Measurements from ENCODE around the gene PHACTR2.
A peak's percentile ranks its signal among the peaks of the same experiment; 100 is the strongest.
"Not testable (repeated sequence)": the region's sequence is repeated elsewhere in the genome, so short reads cannot be mapped to it uniquely, and the experiment has no call there.

PHACTR2 gene

GRCh38 chr6:143657809-143658208 lies 20.0 kb upstream of the PHACTR2 start:
- Histone ChIP-seq H3K9ac (ENCODE audit: low read depth, low read length) (no peak overlapping the region), H3K9me3 (ENCODE audit: control insufficient read depth, insufficient read depth, low read length) (peaks cover 20% of the 10 kb centered on the region), H3K36me3 (ENCODE audit: insufficient read depth, low read length) (no peaks in the 10 kb centered on the region; the same call in 1 of the 2 replicates), H3K4me1 (ENCODE audit: insufficient read depth, low read length) (peaks cover under 1% of the 10 kb centered on the region; the same call in 1 of the 2 replicates)

- peaks cover 20% of the 10 kb centered on the region for H3K9me3 ChIP-seq (ENCODE audit: control insufficient read depth, insufficient read depth, low read length)
- H3K9ac ChIP-seq (ENCODE audit: low read depth, low read length); H3K36me3 ChIP-seq (ENCODE audit: insufficient read depth, low read length); H3K4me1 ChIP-seq (ENCODE audit: insufficient read depth, low read length): not testable (repeated sequence)
Observed at GRCh38 chr6:143660170-143660569, 17.6 kb upstream of the PHACTR2 start.

- Histone ChIP-seq H3K9me3 (ENCODE audit: control insufficient read depth, insufficient read depth, low read length) (peaks cover 16% of the 10 kb centered on the region), H3K4me1 (ENCODE audit: insufficient read depth, low read length) (no peaks in the 10 kb centered on the region), H3K36me3 (ENCODE audit: insufficient read depth, low read length) (no peaks in the 10 kb centered on the region; the same call in 1 of the 2 replicates), H3K9ac (ENCODE audit: low read depth, low read length) (no peak overlapping the region)
Observed at GRCh38 chr6:143664171-143664570, 13.6 kb upstream of the PHACTR2 start.

GRCh38 chr6:143666007-143666406 lies 11.8 kb upstream of the PHACTR2 start:
- not testable (repeated sequence) for H3K4me1 ChIP-seq (ENCODE audit: insufficient read depth, low read length); H3K9me3 ChIP-seq (ENCODE audit: control insufficient read depth, insufficient read depth, low read length); H3K9ac ChIP-seq (ENCODE audit: low read depth, low read length); H3K36me3 ChIP-seq (ENCODE audit: insufficient read depth, low read length)

- not testable (repeated sequence) for H3K36me3 ChIP-seq (ENCODE audit: insufficient read depth, low read length); H3K9ac ChIP-seq (ENCODE audit: low read depth, low read length)
- H3K4me1 ChIP-seq (ENCODE audit: insufficient read depth, low read length) = peaks cover 16% of the 10 kb centered on the region
Observed at GRCh38 chr6:143669483-143669882, 8.3 kb upstream of the PHACTR2 start.

GRCh38 chr6:143673669-143674068 lies 4.1 kb upstream of the PHACTR2 start:
- Histone ChIP-seq H3K9me3 (ENCODE audit: control insufficient read depth, insufficient read depth, low read length) (no peaks in the 10 kb centered on the region), H3K9ac (ENCODE audit: low read depth, low read length) (no peak overlapping the region), H3K4me1 (ENCODE audit: insufficient read depth, low read length) (peaks cover 33% of the 10 kb centered on the region), H3K36me3 (ENCODE audit: insufficient read depth, low read length) (no peaks in the 10 kb centered on the region)

More at GRCh38 chr6:143669483-143669882, 8.3 kb upstream of the PHACTR2 start:
- not testable (repeated sequence) for H3K9me3 ChIP-seq (ENCODE audit: control insufficient read depth, insufficient read depth, low read length)

GRCh38 chr6:143674483-143675381 lies 3.0 kb upstream of the PHACTR2 start:
- Histone ChIP-seq H3K9me3 (ENCODE audit: control insufficient read depth, insufficient read depth, low read length) (no peaks in the 10 kb centered on the region), H3K9ac (ENCODE audit: low read depth, low read length) (no peak overlapping the region), H3K4me1 (ENCODE audit: insufficient read depth, low read length) (peaks cover 34% of the 10 kb centered on the region), H3K36me3 (ENCODE audit: insufficient read depth, low read length) (no peaks in the 10 kb centered on the region)

GRCh38 chr6:143675382-143675900 lies 2.3 kb upstream of the PHACTR2 start:
- Histone ChIP-seq H3K4me1 (ENCODE audit: insufficient read depth, low read length) (peaks cover 40% of the 10 kb centered on the region), H3K36me3 (ENCODE audit: insufficient read depth, low read length) (no peaks in the 10 kb centered on the region), H3K9me3 (ENCODE audit: control insufficient read depth, insufficient read depth, low read length) (no peaks in the 10 kb centered on the region), H3K9ac (ENCODE audit: low read depth, low read length) (no peak overlapping the region)

- Histone ChIP-seq H3K4me1 (ENCODE audit: insufficient read depth, low read length) (peaks cover 43% of the 10 kb centered on the region), H3K9me3 (ENCODE audit: control insufficient read depth, insufficient read depth, low read length) (no peaks in the 10 kb centered on the region), H3K36me3 (ENCODE audit: insufficient read depth, low read length) (no peaks in the 10 kb centered on the region), H3K9ac (ENCODE audit: low read depth, low read length) (no peak overlapping the region)
Observed at GRCh38 chr6:143675946-143676345, 1.8 kb upstream of the PHACTR2 start.

- H3K4me1 ChIP-seq (ENCODE audit: insufficient read depth, low read length) = peaks cover 43% of the 10 kb centered on the region
- H3K9me3 ChIP-seq (ENCODE audit: control insufficient read depth, insufficient read depth, low read length) = peaks cover under 1% of the 10 kb centered on the region; the same call in 1 of the 2 replicates
- H3K9ac ChIP-seq (ENCODE audit: low read depth, low read length) = no peak overlapping the region
- no peaks in the 10 kb centered on the region for H3K36me3 ChIP-seq (ENCODE audit: insufficient read depth, low read length)
Observed at GRCh38 chr6:143676437-143677045, 1.2 kb upstream of the PHACTR2 start.

GRCh38 chr6:143677577-143677890 lies 231 bp upstream of the PHACTR2 start:
- Histone ChIP-seq H3K9me3 (ENCODE audit: control insufficient read depth, insufficient read depth, low read length) (peaks cover 8% of the 10 kb centered on the region; the same call in 1 of the 2 replicates), H3K9ac (ENCODE audit: low read depth, low read length) (peak overlapping the region; percentile 41; the same call in 1 of the 2 replicates), H3K36me3 (ENCODE audit: insufficient read depth, low read length) (no peaks in the 10 kb centered on the region; the same call in 1 of the 2 replicates), H3K4me1 (ENCODE audit: insufficient read depth, low read length) (peaks cover 43% of the 10 kb centered on the region)

GRCh38 chr6:143679041-143679440 lies 1.3 kb downstream of the PHACTR2 start:
- no peaks in the 10 kb centered on the region; the same call in 1 of the 2 replicates for H3K36me3 ChIP-seq (ENCODE audit: insufficient read depth, low read length)
- H3K4me1 ChIP-seq (ENCODE audit: insufficient read depth, low read length) = peaks cover 31% of the 10 kb centered on the region
- peak overlapping the region; percentile 88 for H3K9ac ChIP-seq (ENCODE audit: low read depth, low read length)
- H3K9me3 ChIP-seq (ENCODE audit: control insufficient read depth, insufficient read depth, low read length) = peaks cover 14% of the 10 kb centered on the region; the same call in 1 of the 2 replicates

GRCh38 chr6:143680141-143680540 lies 2.4 kb downstream of the PHACTR2 start:
- Histone ChIP-seq H3K36me3 (ENCODE audit: insufficient read depth, low read length) (no peaks in the 10 kb centered on the region; the same call in 1 of the 2 replicates), H3K4me1 (ENCODE audit: insufficient read depth, low read length) (peaks cover 20% of the 10 kb centered on the region; the same call in 1 of the 2 replicates), H3K9me3 (ENCODE audit: control insufficient read depth, insufficient read depth, low read length) (peaks cover 14% of the 10 kb centered on the region; the same call in 1 of the 2 replicates), H3K9ac (ENCODE audit: low read depth, low read length) (no peak overlapping the region)

GRCh38 chr6:143682805-143683204 lies 5.0 kb downstream of the PHACTR2 start:
- no peaks in the 10 kb centered on the region; the same call in 1 of the 2 replicates for H3K36me3 ChIP-seq (ENCODE audit: insufficient read depth, low read length)
- peaks cover 14% of the 10 kb centered on the region; the same call in 1 of the 2 replicates for H3K9me3 ChIP-seq (ENCODE audit: control insufficient read depth, insufficient read depth, low read length)
- H3K9ac ChIP-seq (ENCODE audit: low read depth, low read length) = no peak overlapping the region
- peaks cover 19% of the 10 kb centered on the region; the same call in 1 of the 2 replicates for H3K4me1 ChIP-seq (ENCODE audit: insufficient read depth, low read length)

Measured in ES-I3 (cell line).